ENCODE measurements around the gene RGS9BP.

The RGS9BP gene

DNA sequence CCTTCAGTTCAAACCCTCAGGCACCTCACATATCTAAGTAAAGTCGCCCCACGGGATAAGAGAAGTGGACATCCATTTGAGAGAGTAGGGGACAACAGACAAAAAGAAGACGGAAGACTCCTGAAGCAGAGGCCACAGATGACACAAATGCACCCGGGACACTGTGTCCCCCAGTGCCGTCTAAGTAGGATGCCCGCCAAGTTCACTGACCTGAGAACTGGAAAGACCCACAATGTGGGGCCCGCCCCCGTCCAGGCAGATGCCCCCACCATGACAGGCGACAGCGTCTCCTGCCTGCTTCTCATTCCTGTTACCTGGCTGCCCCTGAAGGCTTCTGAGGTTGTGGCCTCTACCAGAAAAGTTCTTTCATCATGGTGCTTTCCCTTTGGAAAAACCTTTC is 17.6 kb upstream of the RGS9BP start:
- TF ChIP-seq, protein P1, sequence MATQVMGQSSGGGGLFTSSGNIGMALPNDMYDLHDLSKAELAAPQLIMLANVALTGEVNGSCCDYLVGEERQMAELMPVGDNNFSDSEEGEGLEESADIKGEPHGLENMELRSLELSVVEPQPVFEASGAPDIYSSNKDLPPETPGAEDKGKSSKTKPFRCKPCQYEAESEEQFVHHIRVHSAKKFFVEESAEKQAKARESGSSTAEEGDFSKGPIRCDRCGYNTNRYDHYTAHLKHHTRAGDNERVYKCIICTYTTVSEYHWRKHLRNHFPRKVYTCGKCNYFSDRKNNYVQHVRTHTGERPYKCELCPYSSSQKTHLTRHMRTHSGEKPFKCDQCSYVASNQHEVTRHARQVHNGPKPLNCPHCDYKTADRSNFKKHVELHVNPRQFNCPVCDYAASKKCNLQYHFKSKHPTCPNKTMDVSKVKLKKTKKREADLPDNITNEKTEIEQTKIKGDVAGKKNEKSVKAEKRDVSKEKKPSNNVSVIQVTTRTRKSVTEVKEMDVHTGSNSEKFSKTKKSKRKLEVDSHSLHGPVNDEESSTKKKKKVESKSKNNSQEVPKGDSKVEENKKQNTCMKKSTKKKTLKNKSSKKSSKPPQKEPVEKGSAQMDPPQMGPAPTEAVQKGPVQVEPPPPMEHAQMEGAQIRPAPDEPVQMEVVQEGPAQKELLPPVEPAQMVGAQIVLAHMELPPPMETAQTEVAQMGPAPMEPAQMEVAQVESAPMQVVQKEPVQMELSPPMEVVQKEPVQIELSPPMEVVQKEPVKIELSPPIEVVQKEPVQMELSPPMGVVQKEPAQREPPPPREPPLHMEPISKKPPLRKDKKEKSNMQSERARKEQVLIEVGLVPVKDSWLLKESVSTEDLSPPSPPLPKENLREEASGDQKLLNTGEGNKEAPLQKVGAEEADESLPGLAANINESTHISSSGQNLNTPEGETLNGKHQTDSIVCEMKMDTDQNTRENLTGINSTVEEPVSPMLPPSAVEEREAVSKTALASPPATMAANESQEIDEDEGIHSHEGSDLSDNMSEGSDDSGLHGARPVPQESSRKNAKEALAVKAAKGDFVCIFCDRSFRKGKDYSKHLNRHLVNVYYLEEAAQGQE (IDR thresholded peaks at IDR 0.05; ENCODE audit: insufficient read depth in 1 of 2, low read depth in 2 of 2, low read length in 2 of 2), result no peak
- no peak for TF ChIP-seq SIN3A (IDR thresholded peaks at IDR 0.05; ENCODE audit: borderline replicate concordance, insufficient read depth, low read length)
- no peak for TF ChIP-seq TAF1 (IDR thresholded peaks at IDR 0.05; ENCODE audit: borderline replicate concordance, insufficient read depth, low read length)
- no peak for TF ChIP-seq POLR2AphosphoS5 (IDR thresholded peaks at IDR 0.05; ENCODE audit: low read depth, low read length)
- TF ChIP-seq FOXP2 (optimal IDR thresholded peaks at IDR 0.05; ENCODE audit: borderline replicate concordance, extremely low read depth, extremely low read length, insufficient read depth), result no peak

DNA sequence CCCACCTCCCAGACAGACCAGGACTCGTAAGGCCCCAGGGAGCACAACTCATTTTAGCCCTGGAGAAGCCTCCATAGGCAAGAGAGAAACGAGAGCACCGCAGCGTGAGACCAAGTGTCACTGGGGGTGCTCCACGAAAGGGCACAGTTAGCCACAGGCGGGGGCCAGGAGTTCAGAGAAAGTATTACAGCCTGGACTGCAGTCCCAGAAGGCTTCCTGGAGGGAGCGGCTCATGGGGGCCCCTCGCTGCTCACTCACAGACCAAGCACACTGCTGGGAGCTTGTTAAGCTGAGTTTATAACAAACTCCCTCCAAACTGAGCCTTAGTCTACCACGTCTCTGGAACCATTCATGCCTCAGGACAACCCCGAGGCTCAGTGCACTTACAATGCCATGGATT is 17.1 kb upstream of the RGS9BP start:
- TF ChIP-seq FOXP2 (optimal IDR thresholded peaks at IDR 0.05; ENCODE audit: borderline replicate concordance, extremely low read depth, extremely low read length, insufficient read depth) (no peak), POLR2AphosphoS5 (IDR thresholded peaks at IDR 0.05; ENCODE audit: low read depth, low read length) (no peak)
- TF ChIP-seq, protein P1 (IDR thresholded peaks at IDR 0.05; ENCODE audit: insufficient read depth in 1 of 2, low read depth in 2 of 2, low read length in 2 of 2), result no peak

DNA sequence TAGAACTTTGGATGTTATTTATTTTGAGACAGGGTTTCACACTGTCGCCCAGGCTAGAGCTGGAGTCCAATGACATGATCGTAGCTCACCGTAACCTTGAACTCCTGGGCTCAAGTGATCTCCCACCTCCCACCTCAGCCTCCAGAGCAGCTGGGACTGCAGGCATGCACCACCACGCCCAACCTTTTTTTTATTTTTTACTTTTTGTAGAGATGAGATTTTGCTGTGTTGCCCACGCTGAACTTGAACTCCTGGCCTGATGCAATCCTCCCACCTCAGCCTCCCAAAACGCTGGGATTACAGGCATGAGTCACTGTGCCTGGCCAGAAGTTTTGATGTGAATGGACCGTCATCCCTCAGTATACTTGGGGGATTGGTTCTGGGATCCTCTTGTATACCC is 14.3 kb upstream of the RGS9BP start:
- TF ChIP-seq, protein P1 (IDR thresholded peaks at IDR 0.05; ENCODE audit: insufficient read depth in 1 of 2, low read depth in 2 of 2, low read length in 2 of 2), result no peak
- TF ChIP-seq SIN3A (IDR thresholded peaks at IDR 0.05; ENCODE audit: borderline replicate concordance, insufficient read depth, low read length), result no peak

DNA sequence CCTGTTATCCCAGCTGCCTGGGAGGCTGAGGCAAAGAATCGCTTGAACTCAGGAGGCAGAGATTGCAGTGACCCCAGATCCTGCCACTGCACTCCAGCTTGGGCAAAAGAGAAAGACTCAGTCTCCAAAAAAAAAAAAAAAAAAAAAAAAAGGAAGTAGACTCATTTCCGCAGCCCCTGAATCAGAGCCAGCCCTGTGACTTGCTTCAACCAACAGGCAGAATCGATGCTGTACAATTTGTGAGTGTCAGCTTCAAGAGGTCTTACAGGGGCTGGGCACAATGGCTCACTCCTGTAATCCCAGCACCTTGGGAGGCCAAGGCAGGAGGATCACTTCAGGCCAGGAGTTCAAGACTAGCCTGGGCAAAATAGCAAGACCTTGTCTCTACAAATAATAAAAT is 13.5 kb upstream of the RGS9BP start:
- no peak for TF ChIP-seq POLR2AphosphoS5 (IDR thresholded peaks at IDR 0.05; ENCODE audit: low read depth, low read length)

DNA sequence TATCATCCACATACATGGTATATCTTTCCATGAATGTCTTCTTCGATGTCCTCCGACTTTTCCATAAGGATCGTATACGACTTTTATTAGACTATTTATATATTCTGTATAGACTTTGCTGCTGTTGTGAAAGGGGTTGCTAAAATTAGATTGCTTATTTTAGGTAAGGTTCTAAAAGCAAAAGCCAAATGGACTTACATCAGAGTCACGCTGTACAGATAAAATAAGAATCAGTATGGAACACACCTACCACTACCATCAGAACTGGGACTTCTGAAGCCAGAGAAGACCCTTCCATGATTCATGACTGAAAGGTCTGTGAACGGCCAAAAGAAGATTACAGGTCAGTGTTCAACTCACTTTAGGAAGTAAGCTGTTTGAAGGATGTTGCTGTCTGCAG is 9.6 kb upstream of the RGS9BP start:
- TF ChIP-seq, protein P1 (IDR thresholded peaks at IDR 0.05; ENCODE audit: insufficient read depth in 1 of 2, low read depth in 2 of 2, low read length in 2 of 2), result no peak
- TF ChIP-seq FOXP2 (optimal IDR thresholded peaks at IDR 0.05; ENCODE audit: borderline replicate concordance, extremely low read depth, extremely low read length, insufficient read depth), result no peak
- TF ChIP-seq TAF1 (IDR thresholded peaks at IDR 0.05; ENCODE audit: borderline replicate concordance, insufficient read depth, low read length), result no peak
- TF ChIP-seq SIN3A (IDR thresholded peaks at IDR 0.05; ENCODE audit: borderline replicate concordance, insufficient read depth, low read length), result no peak
- TF ChIP-seq POLR2AphosphoS5 (IDR thresholded peaks at IDR 0.05; ENCODE audit: low read depth, low read length), result no peak

DNA sequence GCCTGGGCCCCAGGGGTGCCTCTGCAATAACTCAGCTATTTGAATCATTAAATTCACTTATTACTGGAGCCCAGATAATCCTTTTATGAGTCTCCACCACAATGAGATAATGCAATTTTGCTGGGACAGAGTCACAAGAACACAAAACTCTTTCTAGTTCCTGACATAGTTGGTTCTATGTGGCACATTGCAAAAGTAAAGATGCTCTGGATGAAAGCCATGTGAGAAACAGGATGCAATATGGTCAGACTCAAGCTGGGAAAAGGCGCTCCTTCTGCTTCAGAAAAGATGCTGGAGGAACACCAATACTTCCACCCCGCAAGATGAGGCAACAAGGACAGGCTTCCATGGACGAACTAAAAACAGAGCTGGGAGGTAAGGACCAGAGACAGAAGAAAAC is 6.3 kb upstream of the RGS9BP start:
- TF ChIP-seq FOXP2 (optimal IDR thresholded peaks at IDR 0.05; ENCODE audit: borderline replicate concordance, extremely low read depth, extremely low read length, insufficient read depth), result no peak
- TF ChIP-seq, protein P1 (IDR thresholded peaks at IDR 0.05; ENCODE audit: insufficient read depth in 1 of 2, low read depth in 2 of 2, low read length in 2 of 2), result no peak
- no peak for TF ChIP-seq POLR2AphosphoS5 (IDR thresholded peaks at IDR 0.05; ENCODE audit: low read depth, low read length)
- no peak for TF ChIP-seq SIN3A (IDR thresholded peaks at IDR 0.05; ENCODE audit: borderline replicate concordance, insufficient read depth, low read length)
- no peak for TF ChIP-seq TAF1 (IDR thresholded peaks at IDR 0.05; ENCODE audit: borderline replicate concordance, insufficient read depth, low read length)
